GM21619 (cell line): ENCODE measurements around the gene RLF.
"Not testable (repeated sequence)": the region's sequence is repeated elsewhere in the genome, so short reads cannot be mapped to it uniquely, and the experiment has no call there.

Experiments used
- ATAC-seq: cut with Tn5 transposase; IDR thresholded peaks from one replicate; pipeline ENCODE4 v1.9.1; 2021; ENCODE audit not compliant: unreplicated experiment

The RLF gene

GRCh38 chr1:40171036-40171435, 9.8 kb downstream of the RLF start:
- ATAC-seq: no peak

- ATAC-seq: no peak
These were observed 13.6 kb downstream of the RLF start for GRCh38 chr1:40174788-40175187.

GRCh38 chr1:40176989-40177388, 15.8 kb downstream of the RLF start:
- ATAC-seq: not testable (repeated sequence)

GRCh38 chr1:40178200-40178599, 17.0 kb downstream of the RLF start:
- no peak for ATAC-seq

GRCh38 chr1:40179496-40180089, 18.4 kb downstream of the RLF start:
- no peak for ATAC-seq

GRCh38 chr1:40183055-40183710, 22.0 kb downstream of the RLF start:
- no peak for ATAC-seq

- ATAC-seq: no peak
These were observed 23.0 kb downstream of the RLF start for GRCh38 chr1:40184193-40184592.

- peak; percentile 99 for ATAC-seq
These were observed 25.0 kb downstream of the RLF start for GRCh38 chr1:40185951-40186864.

GRCh38 chr1:40187399-40187798, 26.2 kb downstream of the RLF start:
- ATAC-seq: no peak

- ATAC-seq: not testable (repeated sequence)
These were observed 33.5 kb downstream of the RLF start for GRCh38 chr1:40194639-40195038.

- no peak for ATAC-seq
These were observed 36.5 kb downstream of the RLF start for GRCh38 chr1:40197656-40198055.

GRCh38 chr1:40199126-40199525, 37.9 kb downstream of the RLF start:
- ATAC-seq: no peak

GRCh38 chr1:40204856-40205255, 43.7 kb downstream of the RLF start:
- ATAC-seq: no peak

- no peak for ATAC-seq
These were observed 49.5 kb downstream of the RLF start for GRCh38 chr1:40210511-40211204.

GRCh38 chr1:40218333-40218732, 57.1 kb downstream of the RLF start:
- no peak for ATAC-seq

GRCh38 chr1:40221471-40221905, 60.3 kb downstream of the RLF start:
- not testable (repeated sequence) for ATAC-seq

GRCh38 chr1:40221977-40222772, 61.0 kb downstream of the RLF start:
- no peak for ATAC-seq

- no peak for ATAC-seq
These were observed 62.9 kb downstream of the RLF start for GRCh38 chr1:40224040-40224439.

- no peak for ATAC-seq
These were observed 65.0 kb downstream of the RLF start for GRCh38 chr1:40226192-40226591.

GRCh38 chr1:40232444-40232843, 71.3 kb downstream of the RLF start:
- ATAC-seq: peak; percentile 96
